ENCODE results near the gene DNAH10.

DNAH10 gene

GRCh38 chr12:123794027-123794426, 31.9 kb downstream of the DNAH10 start:
- no peak overlapping the region for H3K4me3 ChIP-seq (ENCODE audit: low read depth, low read length)
- no peak for DNase-seq (ENCODE audit: low read depth)
- no peak for TF ChIP-seq MAX (IDR thresholded peaks at IDR 0.05; ENCODE audit: low read depth, low read length)

GRCh38 chr12:123798518-123798917, 36.4 kb downstream of the DNAH10 start:
- no peak for DNase-seq (ENCODE audit: low read depth)
- H3K4me3 ChIP-seq (ENCODE audit: low read depth, low read length) = no peak overlapping the region
- TF ChIP-seq POLR2A (IDR thresholded peaks at IDR 0.05; ENCODE audit: extremely low read depth, insufficient read length) = no peak
- no peak for TF ChIP-seq CTCF (IDR thresholded peaks at IDR 0.05; ENCODE audit: low read depth, low read length)

GRCh38 chr12:123799227-123799626, 37.1 kb downstream of the DNAH10 start:
- TF ChIP-seq MYC (IDR thresholded peaks at IDR 0.05; ENCODE audit: low read depth, low read length) (no peak), CTCF (IDR thresholded peaks at IDR 0.05; ENCODE audit: low read depth, low read length) (no peak), POLR2A (IDR thresholded peaks at IDR 0.05; ENCODE audit: extremely low read depth, insufficient read length) (no peak), MAX (IDR thresholded peaks at IDR 0.05; ENCODE audit: low read depth, low read length) (no peak)
- H3K4me3 ChIP-seq (ENCODE audit: low read depth, low read length) = no peak overlapping the region
- no peak for DNase-seq (ENCODE audit: low read depth)

- DNase-seq (ENCODE audit: low read depth) = peak; percentile 71
- H3K4me3 ChIP-seq (ENCODE audit: low read depth, low read length) = no peak overlapping the region
- TF ChIP-seq CTCF (IDR thresholded peaks at IDR 0.05; ENCODE audit: low read depth, low read length) (peak; percentile 57), MYC (IDR thresholded peaks at IDR 0.05; ENCODE audit: low read depth, low read length) (no peak)
These were observed 39.6 kb downstream of the DNAH10 start for GRCh38 chr12:123801573-123802178.

GRCh38 chr12:123805173-123805572, 43.1 kb downstream of the DNAH10 start:
- no peak for TF ChIP-seq MYC (IDR thresholded peaks at IDR 0.05; ENCODE audit: low read depth, low read length)
- no peak for TF ChIP-seq MAX (IDR thresholded peaks at IDR 0.05; ENCODE audit: low read depth, low read length)
- TF ChIP-seq POLR2A (IDR thresholded peaks at IDR 0.05; ENCODE audit: extremely low read depth, insufficient read length) = no peak
- TF ChIP-seq CTCF (IDR thresholded peaks at IDR 0.05; ENCODE audit: low read depth, low read length) = no peak
- H3K4me3 ChIP-seq (ENCODE audit: low read depth, low read length) = no peak overlapping the region
- no peak for DNase-seq (ENCODE audit: low read depth)

GRCh38 chr12:123807002-123807401, 44.9 kb downstream of the DNAH10 start:
- no peak overlapping the region for H3K4me3 ChIP-seq (ENCODE audit: low read depth, low read length)
- no peak for TF ChIP-seq MYC (IDR thresholded peaks at IDR 0.05; ENCODE audit: low read depth, low read length)
- no peak for TF ChIP-seq POLR2A (IDR thresholded peaks at IDR 0.05; ENCODE audit: extremely low read depth, insufficient read length)
- TF ChIP-seq MAX (IDR thresholded peaks at IDR 0.05; ENCODE audit: low read depth, low read length) = no peak
- TF ChIP-seq CTCF (IDR thresholded peaks at IDR 0.05; ENCODE audit: low read depth, low read length) = no peak

More at GRCh38 chr12:123807002-123807401, 44.9 kb downstream of the DNAH10 start:
- no peak for DNase-seq (ENCODE audit: low read depth)

All from NB4 (cell line).